Fibroblast of pulmonary artery (primary cell): ENCODE data around the gene RAB5A.
"Not testable (repeated sequence)": the region's sequence is repeated elsewhere in the genome, so short reads cannot be mapped to it uniquely, and the experiment has no call there.

Source experiments
- DNase-seq: peaks from one replicate; pipeline ENCODE4 v3.0.0-alpha.2; 2010; ENCODE audit warnings: low read depth
- H3K4me3 ChIP-seq: replicated peaks from 2 replicates; pipeline ENCODE4 v1.5.1; 2011; ENCODE audit warnings: low read depth, mild to moderate bottlenecking, control low read depth, low read length, moderate library complexity
- TF ChIP-seq, protein P1 (sequence below): IDR thresholded peaks from 2 replicates; pipeline ENCODE4 v1.5.1; 2011; ENCODE audit warnings: mild to moderate bottlenecking, control low read depth, low read length, inconsistent platforms; ENCODE audit errors: missing control alignments

Gene RAB5A, protein sequence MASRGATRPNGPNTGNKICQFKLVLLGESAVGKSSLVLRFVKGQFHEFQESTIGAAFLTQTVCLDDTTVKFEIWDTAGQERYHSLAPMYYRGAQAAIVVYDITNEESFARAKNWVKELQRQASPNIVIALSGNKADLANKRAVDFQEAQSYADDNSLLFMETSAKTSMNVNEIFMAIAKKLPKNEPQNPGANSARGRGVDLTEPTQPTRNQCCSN

DNA sequence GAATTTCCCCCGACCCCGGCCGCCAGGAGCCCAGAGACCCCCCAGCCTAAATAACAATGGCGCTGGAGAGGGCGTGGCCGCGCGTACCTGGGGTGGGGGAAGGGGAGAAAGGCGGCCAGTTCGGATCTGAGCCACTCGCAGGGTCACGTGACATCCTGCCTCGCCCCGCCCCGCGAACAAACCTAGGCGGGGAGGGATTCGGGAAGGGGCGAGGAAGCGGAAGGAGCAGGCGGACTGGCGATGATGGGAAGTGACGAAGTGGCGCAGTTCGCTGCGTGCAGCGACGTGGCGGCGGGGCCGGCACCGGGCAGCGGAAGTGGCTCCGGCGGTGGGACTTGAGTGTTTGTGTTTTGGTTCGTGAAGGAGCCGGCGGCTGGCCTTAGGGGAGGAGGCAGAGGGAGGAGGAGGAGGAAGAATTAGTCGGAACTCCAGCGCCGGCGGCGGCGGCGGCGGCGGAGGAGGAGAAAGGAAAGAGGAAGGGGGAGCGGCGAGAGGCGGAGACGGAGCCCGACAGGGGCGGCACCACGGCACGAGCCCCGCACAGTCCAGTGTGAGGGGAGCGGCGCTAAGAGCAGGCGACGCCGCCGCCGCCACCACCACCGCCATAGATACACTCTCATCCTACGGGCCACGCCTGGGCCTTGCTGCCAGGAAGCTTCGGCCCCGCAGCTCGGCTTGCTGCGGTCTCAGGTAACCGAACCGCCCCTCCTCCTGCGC is at the start of gene RAB5A:
RAB5A (plus strand) TSS at position 266 of the 717 bp plus-strand sequence. CDS start 3,802 bp downstream, outside the sequence.
- TF ChIP-seq, protein P1, sequence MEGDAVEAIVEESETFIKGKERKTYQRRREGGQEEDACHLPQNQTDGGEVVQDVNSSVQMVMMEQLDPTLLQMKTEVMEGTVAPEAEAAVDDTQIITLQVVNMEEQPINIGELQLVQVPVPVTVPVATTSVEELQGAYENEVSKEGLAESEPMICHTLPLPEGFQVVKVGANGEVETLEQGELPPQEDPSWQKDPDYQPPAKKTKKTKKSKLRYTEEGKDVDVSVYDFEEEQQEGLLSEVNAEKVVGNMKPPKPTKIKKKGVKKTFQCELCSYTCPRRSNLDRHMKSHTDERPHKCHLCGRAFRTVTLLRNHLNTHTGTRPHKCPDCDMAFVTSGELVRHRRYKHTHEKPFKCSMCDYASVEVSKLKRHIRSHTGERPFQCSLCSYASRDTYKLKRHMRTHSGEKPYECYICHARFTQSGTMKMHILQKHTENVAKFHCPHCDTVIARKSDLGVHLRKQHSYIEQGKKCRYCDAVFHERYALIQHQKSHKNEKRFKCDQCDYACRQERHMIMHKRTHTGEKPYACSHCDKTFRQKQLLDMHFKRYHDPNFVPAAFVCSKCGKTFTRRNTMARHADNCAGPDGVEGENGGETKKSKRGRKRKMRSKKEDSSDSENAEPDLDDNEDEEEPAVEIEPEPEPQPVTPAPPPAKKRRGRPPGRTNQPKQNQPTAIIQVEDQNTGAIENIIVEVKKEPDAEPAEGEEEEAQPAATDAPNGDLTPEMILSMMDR = no peak
- peak; percentile 99 for DNase-seq
- H3K4me3 ChIP-seq = peak within 1 kb of the TSS; percentile 96

GRCh38 chr3:19898721-19899120 is 48.2 kb upstream of the RAB5A start:
- H3K4me3 ChIP-seq = no peak overlapping the region
- TF ChIP-seq, protein P1 = no peak
- DNase-seq = peak; percentile 16

- no peak overlapping the region for H3K4me3 ChIP-seq
- no peak for DNase-seq
- TF ChIP-seq, protein P1 = no peak
These were observed 47.6 kb upstream of the RAB5A start for GRCh38 chr3:19899264-19899663.

GRCh38 chr3:19899833-19900232 is 47.1 kb upstream of the RAB5A start:
- not testable (repeated sequence) for DNase-seq, H3K4me3 ChIP-seq

DNA sequence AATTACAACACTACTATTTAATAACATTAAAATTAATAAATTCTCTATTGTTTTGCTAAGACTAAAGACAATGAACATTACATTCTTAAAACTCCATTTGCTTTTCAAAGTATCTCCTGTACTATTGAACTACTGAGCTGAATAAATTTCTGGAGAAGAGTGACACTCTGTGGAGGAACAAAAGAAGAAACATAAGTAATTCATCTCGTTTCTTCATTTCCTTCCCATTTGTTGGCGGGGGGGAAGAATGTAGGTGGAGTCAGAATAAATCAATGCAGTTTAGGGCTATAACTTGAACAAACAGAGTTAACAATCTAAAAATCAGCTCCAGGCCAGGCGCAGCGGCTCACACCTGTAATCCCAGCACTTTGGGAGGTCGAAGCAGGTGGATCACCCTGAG is 45.6 kb upstream of the RAB5A start:
- DNase-seq = peak; percentile 39
- TF ChIP-seq, protein P1 = peak; percentile 7
- H3K4me3 ChIP-seq = no peak overlapping the region

- no peak overlapping the region for H3K4me3 ChIP-seq
These were observed 45.0 kb upstream of the RAB5A start for GRCh38 chr3:19901918-19902317.

GRCh38 chr3:19903649-19904048 is 43.2 kb upstream of the RAB5A start:
- no peak overlapping the region for H3K4me3 ChIP-seq
- TF ChIP-seq, protein P1 = no peak
- DNase-seq = no peak

More at GRCh38 chr3:19901918-19902317, 45.0 kb upstream of the RAB5A start:
- peak; percentile 44 for DNase-seq
- TF ChIP-seq, protein P1 = no peak
